C1 segment of cervical spinal cord (tissue), 14 donors: Measurements from ENCODE around the gene AQP6.

Source experiments
- DNase-seq, 14 donors: peaks; one replicate each; lab custom pipeline; 2025; lab: John Stamatoyannopoulos, UW

The AQP6 gene

GRCh38 chr12:49972641-49973360, at the start of gene AQP6:
TSS of gene AQP6 (plus strand) at chr12:49972947. CDS start at chr12:49973174, 227 bp downstream.
- DNase-seq, result no peak

- DNase-seq, result no peak
These were observed 49.6 kb upstream of the AQP6 start for GRCh38 chr12:49923035-49923644.

GRCh38 chr12:49923880-49924556, 48.7 kb upstream of the AQP6 start:
- DNase-seq, result no peak

GRCh38 chr12:49924628-49925246, 48.0 kb upstream of the AQP6 start:
- DNase-seq, result no peak

GRCh38 chr12:49925433-49926204, 47.1 kb upstream of the AQP6 start:
- DNase-seq, result no peak

GRCh38 chr12:49928471-49928870, 44.3 kb upstream of the AQP6 start:
- DNase-seq, result no peak

- DNase-seq, result peak in 1 of 14 donors; percentile 8
These were observed 43.2 kb upstream of the AQP6 start for GRCh38 chr12:49929581-49929980.

- DNase-seq, result no peak
These were observed 42.0 kb upstream of the AQP6 start for GRCh38 chr12:49930515-49931288.

GRCh38 chr12:49932023-49932422, 40.7 kb upstream of the AQP6 start:
- DNase-seq, result no peak

- no peak for DNase-seq
These were observed 40.1 kb upstream of the AQP6 start for GRCh38 chr12:49932533-49933130.

GRCh38 chr12:49933796-49934195, 39.0 kb upstream of the AQP6 start:
- no peak for DNase-seq

- no peak for DNase-seq
These were observed 38.2 kb upstream of the AQP6 start for GRCh38 chr12:49934505-49934904.

- no peak for DNase-seq
These were observed 35.8 kb upstream of the AQP6 start for GRCh38 chr12:49936925-49937324.

GRCh38 chr12:49937639-49938300, 35.0 kb upstream of the AQP6 start:
- DNase-seq, result no peak

GRCh38 chr12:49939307-49939706, 33.4 kb upstream of the AQP6 start:
- no peak for DNase-seq

- DNase-seq, result no peak
These were observed 33.0 kb upstream of the AQP6 start for GRCh38 chr12:49939707-49940106.

GRCh38 chr12:49941556-49942511, 30.9 kb upstream of the AQP6 start:
- DNase-seq, result no peak

GRCh38 chr12:49942512-49942893, 30.2 kb upstream of the AQP6 start:
- no peak for DNase-seq
